KOPT-K1 (cell line): ENCODE data around the gene APBA2.

Experiments used
- H3K27ac ChIP-seq: fragments of 200-600 bp; sonication (generic); 2 replicates; pipeline ENCODE4 v1.5.1; 2016; ENCODE audit warnings: antibody characterized with exemption, mild to moderate bottlenecking, low read depth, low read length; ENCODE audit not compliant: poor library complexity, severe bottlenecking
- H3K36me3 ChIP-seq: fragments of 200-600 bp; sonication (generic); 2 replicates; pipeline ENCODE4 v1.5.1; 2017; ENCODE audit warnings: antibody characterized with exemption, mild to moderate bottlenecking, low read length, moderate library complexity; ENCODE audit not compliant: insufficient read depth
- H3K9me3 ChIP-seq: fragments of 200-600 bp; sonication (generic); 2 replicates; pipeline ENCODE4 v1.5.1; 2017; ENCODE audit warnings: antibody characterized with exemption, low read length, mild to moderate bottlenecking; ENCODE audit not compliant: insufficient read depth, poor library complexity, severe bottlenecking

Gene APBA2

DNA sequence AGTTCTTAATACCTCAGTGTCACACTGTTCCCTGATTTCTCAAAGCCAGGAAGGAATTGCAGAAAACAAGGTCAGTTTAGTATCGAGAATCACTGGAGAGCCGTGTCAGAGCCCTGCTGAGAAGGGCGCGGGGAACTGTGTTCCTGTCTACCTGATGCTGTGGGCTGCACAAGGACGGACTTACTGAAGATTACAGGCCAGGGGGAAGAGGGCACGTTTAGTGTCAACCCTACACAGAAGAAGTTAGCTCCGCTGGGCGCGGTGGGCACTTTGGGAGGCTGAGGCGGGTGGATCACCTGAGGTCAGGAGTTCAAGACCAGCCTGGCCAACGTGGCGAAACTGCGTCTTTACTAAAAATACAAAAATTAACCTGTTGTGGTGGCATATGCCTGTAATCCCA lies 104.1 kb downstream of the APBA2 start:
- H3K9me3 ChIP-seq, result no peaks in the 10 kb centered on the region
- no peaks in the 10 kb centered on the region for H3K36me3 ChIP-seq
- H3K27ac ChIP-seq, result peak overlapping the region; percentile 65

DNA sequence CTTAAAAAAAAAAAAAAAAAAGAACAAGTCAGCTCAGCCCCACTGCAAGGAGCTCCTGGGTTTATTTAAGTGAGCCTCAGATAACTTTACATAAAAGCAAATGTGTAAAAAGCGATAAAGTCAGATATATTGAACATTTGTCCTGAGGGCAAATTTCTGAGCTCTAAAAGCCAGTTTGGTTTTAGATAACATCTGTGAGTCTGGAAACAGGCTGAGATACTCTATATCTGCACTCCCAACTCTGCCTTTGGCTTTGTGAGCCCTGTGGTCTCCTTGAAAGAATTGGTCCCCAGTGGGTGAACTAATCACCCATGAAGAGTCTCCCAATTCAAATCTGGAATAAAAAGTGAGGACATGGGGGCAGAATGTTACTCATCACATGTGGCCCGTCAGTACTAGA lies 104.6 kb downstream of the APBA2 start:
- H3K27ac ChIP-seq, result peak overlapping the region; percentile 65
- H3K9me3 ChIP-seq, result no peaks in the 10 kb centered on the region
- no peaks in the 10 kb centered on the region for H3K36me3 ChIP-seq

- H3K36me3 ChIP-seq, result peaks cover 8% of the 10 kb centered on the region; the same call in 1 of the 2 replicates
- H3K27ac ChIP-seq, result peak overlapping the region; percentile 65
- H3K9me3 ChIP-seq, result no peaks in the 10 kb centered on the region
Observed at GRCh38 chr15:28991236-28992171, 105.7 kb downstream of the APBA2 start.

GRCh38 chr15:28992336-28992864 lies 106.6 kb downstream of the APBA2 start:
- no peaks in the 10 kb centered on the region for H3K9me3 ChIP-seq
- peak overlapping the region; percentile 64 for H3K27ac ChIP-seq
- H3K36me3 ChIP-seq, result peaks cover 10% of the 10 kb centered on the region; the same call in 1 of the 2 replicates

- Histone ChIP-seq H3K27ac (peak overlapping the region; percentile 64), H3K9me3 (no peaks in the 10 kb centered on the region), H3K36me3 (peaks cover 10% of the 10 kb centered on the region; the same call in 1 of the 2 replicates)
Observed at GRCh38 chr15:28993051-28993719, 107.4 kb downstream of the APBA2 start.

- Histone ChIP-seq H3K9me3 (no peaks in the 10 kb centered on the region), H3K36me3 (peaks cover 10% of the 10 kb centered on the region; the same call in 1 of the 2 replicates), H3K27ac (peak overlapping the region; percentile 64)
Observed at GRCh38 chr15:28993720-28994053, 107.9 kb downstream of the APBA2 start.

GRCh38 chr15:28994142-28994830 lies 108.5 kb downstream of the APBA2 start:
- H3K36me3 ChIP-seq, result peaks cover 10% of the 10 kb centered on the region; the same call in 1 of the 2 replicates
- peak overlapping the region; percentile 64 for H3K27ac ChIP-seq
- no peaks in the 10 kb centered on the region for H3K9me3 ChIP-seq

GRCh38 chr15:28994831-28995596 lies 109.2 kb downstream of the APBA2 start:
- Histone ChIP-seq H3K9me3 (no peaks in the 10 kb centered on the region), H3K27ac (peak overlapping the region; percentile 64), H3K36me3 (peaks cover 10% of the 10 kb centered on the region; the same call in 1 of the 2 replicates)

- Histone ChIP-seq H3K36me3 (peaks cover 10% of the 10 kb centered on the region; the same call in 1 of the 2 replicates), H3K27ac (no peak overlapping the region), H3K9me3 (no peaks in the 10 kb centered on the region)
Observed at GRCh38 chr15:28995705-28996104, 109.9 kb downstream of the APBA2 start.

DNA sequence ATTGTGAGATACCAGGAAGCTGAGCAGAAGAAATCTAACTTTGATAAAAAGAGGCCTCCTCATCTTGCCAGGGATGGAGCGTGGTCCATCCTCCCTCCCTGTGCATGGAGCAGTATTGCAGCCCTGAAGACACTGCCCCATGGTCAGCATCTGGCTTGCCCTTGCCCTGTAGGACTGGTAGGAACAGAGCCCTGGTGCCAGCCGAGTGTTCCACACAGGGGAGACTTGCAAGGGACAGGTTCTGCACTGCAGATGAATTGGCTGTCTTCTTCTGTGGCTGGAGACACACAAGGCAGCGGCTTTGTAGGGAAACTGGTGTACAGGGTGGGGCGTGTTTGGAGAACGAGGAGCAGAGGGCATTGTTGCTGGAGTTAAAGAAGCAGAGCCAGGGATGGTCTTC lies 110.5 kb downstream of the APBA2 start:
- no peak overlapping the region for H3K27ac ChIP-seq
- peaks cover 10% of the 10 kb centered on the region; the same call in 1 of the 2 replicates for H3K36me3 ChIP-seq
- no peaks in the 10 kb centered on the region for H3K9me3 ChIP-seq

DNA sequence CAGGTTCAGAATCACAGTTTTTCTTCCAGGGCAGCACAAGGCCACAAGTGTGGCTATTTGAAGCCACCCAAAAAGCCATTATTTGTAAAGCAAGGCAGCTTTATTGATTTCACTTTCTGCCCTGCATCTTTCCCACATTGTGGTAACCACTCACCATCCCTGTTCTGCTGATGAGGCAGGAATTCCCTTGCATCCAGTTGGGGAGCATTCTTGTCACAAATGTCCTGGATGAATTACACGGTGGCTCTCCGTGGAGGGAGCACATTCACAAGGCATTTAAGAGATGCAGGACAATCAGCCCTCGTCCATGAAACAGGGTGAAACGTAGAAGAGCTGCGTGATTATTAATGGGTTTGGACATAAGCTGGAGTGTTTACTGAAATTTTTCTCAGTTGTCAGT lies 111.2 kb downstream of the APBA2 start:
- Histone ChIP-seq H3K27ac (no peak overlapping the region), H3K36me3 (peaks cover 10% of the 10 kb centered on the region; the same call in 1 of the 2 replicates), H3K9me3 (no peaks in the 10 kb centered on the region)

DNA sequence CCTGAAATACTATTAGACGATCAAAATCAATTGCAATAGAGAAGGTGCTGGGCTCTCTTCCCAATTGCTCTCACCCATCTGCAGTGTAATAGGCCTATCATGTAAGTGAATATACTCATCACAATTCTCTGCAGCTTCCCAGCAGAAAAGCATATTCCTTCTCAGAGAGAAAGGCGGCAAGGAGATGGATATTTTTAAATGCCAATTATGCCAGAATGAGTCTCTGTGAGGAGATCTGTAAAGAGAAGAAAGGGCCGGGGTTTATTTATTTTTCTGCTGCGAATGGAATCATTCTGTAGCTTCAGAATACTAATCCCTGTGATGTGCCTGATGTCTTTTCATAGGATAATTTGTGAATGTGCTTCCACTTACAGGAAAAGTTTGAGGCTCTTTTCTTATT lies 112.0 kb downstream of the APBA2 start:
- H3K27ac ChIP-seq, result no peak overlapping the region
- H3K36me3 ChIP-seq, result peaks cover 10% of the 10 kb centered on the region; the same call in 1 of the 2 replicates
- no peaks in the 10 kb centered on the region for H3K9me3 ChIP-seq

DNA sequence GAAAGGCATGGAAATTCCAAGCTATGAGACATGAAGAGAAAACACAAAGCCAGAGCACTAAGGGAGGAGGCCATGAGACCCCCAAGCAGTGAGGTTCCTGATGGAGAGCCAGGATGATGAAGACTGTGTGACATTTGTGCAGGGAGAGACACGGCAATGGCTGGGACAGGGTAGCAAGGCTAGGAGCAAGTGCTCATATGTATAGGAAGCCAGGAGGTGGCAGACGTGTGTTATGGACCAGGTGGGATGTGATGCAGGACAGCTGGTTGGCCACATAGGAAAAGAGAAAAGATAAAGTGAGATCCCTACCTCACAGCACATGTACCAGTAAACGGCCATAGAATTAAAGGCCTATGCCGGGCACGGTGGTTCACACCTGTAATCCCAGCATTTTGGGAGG lies 112.7 kb downstream of the APBA2 start:
- peaks cover 10% of the 10 kb centered on the region; the same call in 1 of the 2 replicates for H3K36me3 ChIP-seq
- no peak overlapping the region for H3K27ac ChIP-seq
- H3K9me3 ChIP-seq, result no peaks in the 10 kb centered on the region

GRCh38 chr15:29003191-29003839 lies 117.5 kb downstream of the APBA2 start:
- Histone ChIP-seq H3K9me3 (peaks cover 9% of the 10 kb centered on the region), H3K27ac (peak overlapping the region; percentile 46), H3K36me3 (no peaks in the 10 kb centered on the region)
